IMR-90 (cell line): ENCODE results near the gene PRR14L. TPM values are rescaled to one million over a fixed set of nuclear protein-coding genes. Genes with fewer than 3 reads are reported as not detected.

ENCODE experiments used
- ATAC-seq: fragments of 200-7000 bp; cut with Tn5 transposase; 2 replicates; pipeline ENCODE4 v1.9.1; 2020; ENCODE audit warnings: low read depth, mild to moderate bottlenecking, moderate library complexity
- BruUV-seq: library from RNA; stranded (reverse); fragments of 400-500 nt; replicated peaks from 2 replicates; lab custom pipeline; 2021; lab: Mats Ljungman, UMichigan
- CTCF ChIA-PET: fragments of 300-600 bp; formaldehyde crosslinking; extraction: SDS; loops from one replicate; lab custom pipeline; 2021; ENCODE audit warnings: antibody characterized with exemption; lab: Yijun Ruan, JAX
- POLR2A ChIA-PET: fragments of 300-600 bp; sonication (Branson Sonifier 250); formaldehyde crosslinking; loops from one replicate; lab custom pipeline; 2022; ENCODE audit warnings: antibody characterized with exemption; ENCODE audit not compliant: unreplicated experiment; lab: Charles Lee
- DNase-seq: peaks from one replicate; pipeline ENCODE4 v3.0.0; 2013
- H2AFZ ChIP-seq: replicated peaks from 2 replicates; pipeline ENCODE3; 2013; ENCODE audit warnings: low read length, mild to moderate bottlenecking; ENCODE audit not compliant: poor library complexity
- H2AK5ac ChIP-seq: 2 replicates; pipeline ENCODE4 v1.6.1; 2013; ENCODE audit warnings: low read depth, low read length, inconsistent platforms
- H2AK9ac ChIP-seq: replicated peaks from 2 replicates; pipeline ENCODE3; 2013; ENCODE audit warnings: mild to moderate bottlenecking, low read depth, low read length, moderate library complexity; ENCODE audit not compliant: poor library complexity
- H2BK120ac ChIP-seq: 2 replicates; pipeline ENCODE4 v1.6.1; 2013; ENCODE audit warnings: low read depth, low read length, inconsistent platforms
- H2BK15ac ChIP-seq: 3 replicates; pipeline ENCODE4 v1.6.1; 2013; ENCODE audit warnings: low read depth, low read length, inconsistent platforms
- H2BK20ac ChIP-seq: 2 replicates; pipeline ENCODE4 v1.6.1; 2013; ENCODE audit warnings: low read depth, mild to moderate bottlenecking, inconsistent platforms, low read length, moderate library complexity
- H2BK5ac ChIP-seq: 2 replicates; pipeline ENCODE4 v1.6.1; 2013; ENCODE audit warnings: mild to moderate bottlenecking, low read depth, low read length, inconsistent platforms; ENCODE audit not compliant: poor library complexity, severe bottlenecking
- H3K14ac ChIP-seq: replicated peaks from 2 replicates; pipeline ENCODE4 v1.6.1; 2013; ENCODE audit warnings: low read depth, low read length, inconsistent platforms
- H3K18ac ChIP-seq: 2 replicates; pipeline ENCODE4 v1.6.1; 2013; ENCODE audit warnings: low read depth, low read length, control low read depth
- H3K23ac ChIP-seq: 2 replicates; pipeline ENCODE4 v1.6.1; 2013; ENCODE audit warnings: low read depth, low read length, inconsistent platforms
- H3K27ac ChIP-seq: 2 replicates; pipeline ENCODE4 v1.5.1; 2013; ENCODE audit warnings: mild to moderate bottlenecking, control low read depth, low read length; ENCODE audit not compliant: insufficient read depth
- H3K27me3 ChIP-seq: 2 replicates; pipeline ENCODE4 v1.6.1; 2013; ENCODE audit warnings: low read length; ENCODE audit not compliant: control insufficient read depth, insufficient read depth
- H3K36me3 ChIP-seq: 2 replicates; pipeline ENCODE4 v1.6.1; 2013; ENCODE audit warnings: low read length, mixed read lengths; ENCODE audit not compliant: control insufficient read depth, insufficient read depth
- H3K4ac ChIP-seq: 2 replicates; pipeline ENCODE4 v1.6.1; 2013; ENCODE audit warnings: low read depth, low read length, inconsistent platforms
- H3K4me1 ChIP-seq: 2 replicates; pipeline ENCODE4 v1.6.1; 2013; ENCODE audit warnings: low read length, mixed read lengths; ENCODE audit not compliant: control insufficient read depth, insufficient read depth
- H3K4me2 ChIP-seq: 2 replicates; pipeline ENCODE4 v1.6.1; 2013; ENCODE audit warnings: low read depth, mild to moderate bottlenecking, control low read depth, low read length, moderate library complexity
- H3K4me3 ChIP-seq: 2 replicates; pipeline ENCODE4 v1.5.1; 2013; ENCODE audit warnings: low read depth, mild to moderate bottlenecking, control low read depth, low read length, moderate library complexity; ENCODE audit not compliant: insufficient read depth
- H3K56ac ChIP-seq: 2 replicates; pipeline ENCODE4 v1.6.1; 2013; ENCODE audit warnings: low read length, inconsistent platforms; ENCODE audit not compliant: insufficient read depth; ENCODE audit errors: extremely low read depth
- H3K79me1 ChIP-seq, 2 experiments: 2 replicates each; pipeline ENCODE4 v1.6.1; 2013; ENCODE audit warnings: low read length in 2 of 2, inconsistent platforms in 1 of 2, low read depth in 1 of 2
- H3K9ac ChIP-seq: 2 replicates; pipeline ENCODE4 v1.6.1; 2013; ENCODE audit warnings: low read depth, low read length, control low read depth
- H3K9me1 ChIP-seq: 2 replicates; pipeline ENCODE4 v1.6.1; 2013; ENCODE audit warnings: low read length, inconsistent platforms; ENCODE audit not compliant: insufficient read depth
- H3K9me3 ChIP-seq: 2 replicates; pipeline ENCODE4 v1.6.1; 2013; ENCODE audit warnings: low read length; ENCODE audit not compliant: control insufficient read depth, insufficient read depth
- H4K20me1 ChIP-seq: 2 replicates; pipeline ENCODE4 v1.6.1; 2013; ENCODE audit warnings: low read length, inconsistent platforms; ENCODE audit not compliant: insufficient read depth
- H4K5ac ChIP-seq: 2 replicates; pipeline ENCODE4 v1.6.1; 2013; ENCODE audit warnings: mild to moderate bottlenecking, low read depth, low read length, control low read depth
- H4K8ac ChIP-seq, 2 experiments: 2 replicates each; pipeline ENCODE4 v1.6.1; 2013; ENCODE audit warnings: low read depth in 2 of 2, low read length in 2 of 2, control low read depth in 1 of 2, inconsistent platforms in 1 of 2
- H4K91ac ChIP-seq: 2 replicates; pipeline ENCODE4 v1.6.1; 2013; ENCODE audit warnings: low read depth, low read length, inconsistent platforms; ENCODE audit not compliant: insufficient read depth
- CEBPB ChIP-seq: IDR thresholded peaks from 2 replicates; pipeline ENCODE4 v1.6.1; 2012; ENCODE audit warnings: low read depth, low read length, improper control_type of control experiment
- NFE2L2 ChIP-seq: fragments of 150-350 bp; IDR thresholded peaks from 2 replicates; pipeline ENCODE4 v1.6.1; 2016; ENCODE audit warnings: low read depth, mild to moderate bottlenecking, low read length
- RFX5 ChIP-seq: IDR thresholded peaks from 2 replicates; pipeline ENCODE4 v1.8.0; 2012; ENCODE audit warnings: low read depth, mild to moderate bottlenecking, low read length, moderate library complexity
- WGBS, 2 experiments: methylation state at CpG; one replicate each; pipeline versions ENCODE4 v1.1.5 to v1.1.7; 2013; ENCODE audit warnings: missing lambda C conversion rate in 2 of 2; ENCODE audit not compliant: insufficient read length in 1 of 2; ENCODE audit errors: extremely low coverage in 2 of 2; 5-methylcytosine and 5-hydroxymethylcytosine counted together
- dilution Hi-C: fragments of 300-500 bp; cut with HindIII; formaldehyde crosslinking; loops from one replicate; pipeline ENCODE4 v1.14.3; 2018; ENCODE audit warnings: low sequenced_read_pairs; ENCODE audit not compliant: unreplicated experiment
- in situ Hi-C: fragments of 300-500 bp; cut with MboI; formaldehyde crosslinking; loops from 3 replicates; pipeline ENCODE4 v1.14.3; 2019; ENCODE audit warnings: low sequenced_read_pairs, inconsistent platforms, mixed read lengths
- intact Hi-C: fragments of 100-400 bp; cut with micrococcal nuclease; formaldehyde crosslinking; loops from 2 replicates; pipeline ENCODE4 v1.10.0; 2022
- polyA plus RNA-seq, 3 experiments: library from polyadenylated mRNA; depleted of rRNA; stranded (reverse); fragments of >200 nt; gene quantifications; 2 replicates each; pipeline ENCODE4 v1.2.3, GENCODE V29; 2012; ENCODE audit warnings: low replicate concordance in 1 of 3
- total RNA-seq: library from RNA; depleted of rRNA; stranded (reverse); fragments of >200 nt; gene quantifications from 2 replicates; pipeline ENCODE4 v1.2.3, GENCODE V29; 2012

PRR14L gene
- total and polyA plus RNA-seq, 2 of the 4 experiments (the other 2 are of a cell fraction), result 9.0 to 19.7 TPM

- WGBS, 2 experiments, result 85% methylated on average over 4 of the region's 9 CpGs; no CpG with 5 or more reads in 1 of the 2 experiments
- dilution Hi-C loops, result no loop called here
- no peak overlapping the region for H3K4me3 ChIP-seq
These were observed 69.0 kb downstream of the PRR14L start for GRCh38 chr22:31680861-31681341.

More at GRCh38 chr22:31680861-31681341, 69.0 kb downstream of the PRR14L start:
- Histone ChIP-seq H3K9me1 (peaks cover 16% of the 10 kb centered on the region), H4K20me1 (0 out of 2 replicates have a peak, but pooled peaks cover 3% of the 10 kb centered on the region), H3K56ac (no peak overlapping the region), H3K9ac (no peak overlapping the region), H3K36me3 (peaks cover 26% of the 10 kb centered on the region), H3K4me2 (no peak overlapping the region), H2AFZ (no peak overlapping the region), H3K14ac (peak overlapping the region; percentile 70), H2BK20ac (peak overlapping the region; percentile 65), H4K8ac (peak overlapping the region; percentile 3 to 38; a peak in 2 of 4 replicates), H3K4me1 (peaks cover 25% of the 10 kb centered on the region), H2BK120ac (peak overlapping the region; percentile 80), H3K27me3 (no peaks in the 10 kb centered on the region), H2AK5ac (peak overlapping the region; percentile 65; the same call in 1 of the 2 replicates), H3K9me3 (no peaks in the 10 kb centered on the region), H2AK9ac (no peak overlapping the region), H4K91ac (peak overlapping the region; percentile 86), H4K5ac (0 out of 2 replicates have a peak overlapping the region, but pooled peaks have one; percentile 1), H3K79me1 (peaks cover 11 to 24% of the 10 kb centered on the region in 2 experiments; a peak in 3 of 4 replicates), H3K18ac (no peak overlapping the region), H3K27ac (peak overlapping the region; percentile 46), H3K4ac (peak overlapping the region; percentile 83), H2BK15ac (peak overlapping the region; percentile 45; the same call in 1 of the 3 replicates), H2BK5ac (peak overlapping the region; percentile 90), H3K23ac (no peak overlapping the region)
- TF ChIP-seq RFX5 (no peak), CEBPB (peak; percentile 53), NFE2L2 (no peak)
- DNase-seq (peak; percentile 79), ATAC-seq (peak; percentile 51)
- intact Hi-C loops, result loop anchor here (5.0 kb wide), 2 partner anchors 41 to 66 kb away; no protein-coding TSS in a partner anchor
- in situ Hi-C loops, result loop anchor here (25.0 kb wide), 1 partner anchor 406 kb away; no protein-coding TSS in a partner anchor
- POLR2A ChIA-PET, result no interaction called here
- CTCF ChIA-PET, result interaction anchor here (0.7 kb wide), 1 partner anchor 44 kb away, joined by 3 read pairs; no protein-coding TSS in a partner anchor
- no TSS peak for BruUV-seq
